Activated T-helper 1 cell treated with anti-CD3 and anti-CD28 coated beads, Interleukin-2, amount 50 U/mL, for 16 hours (primary cell): Measurements from ENCODE around the gene OSBPL3.
"Not testable (repeated sequence)": the region's sequence is repeated elsewhere in the genome, so short reads cannot be mapped to it uniquely, and the experiment has no call there.

Experiments used
- DNase-seq, 2 donors: peaks; one replicate each; pipeline ENCODE4 v3.0.0-alpha.2; 2020; ENCODE audit warnings: low read depth in 1 of 2, low spot score in 1 of 2

Gene OSBPL3

DNA sequence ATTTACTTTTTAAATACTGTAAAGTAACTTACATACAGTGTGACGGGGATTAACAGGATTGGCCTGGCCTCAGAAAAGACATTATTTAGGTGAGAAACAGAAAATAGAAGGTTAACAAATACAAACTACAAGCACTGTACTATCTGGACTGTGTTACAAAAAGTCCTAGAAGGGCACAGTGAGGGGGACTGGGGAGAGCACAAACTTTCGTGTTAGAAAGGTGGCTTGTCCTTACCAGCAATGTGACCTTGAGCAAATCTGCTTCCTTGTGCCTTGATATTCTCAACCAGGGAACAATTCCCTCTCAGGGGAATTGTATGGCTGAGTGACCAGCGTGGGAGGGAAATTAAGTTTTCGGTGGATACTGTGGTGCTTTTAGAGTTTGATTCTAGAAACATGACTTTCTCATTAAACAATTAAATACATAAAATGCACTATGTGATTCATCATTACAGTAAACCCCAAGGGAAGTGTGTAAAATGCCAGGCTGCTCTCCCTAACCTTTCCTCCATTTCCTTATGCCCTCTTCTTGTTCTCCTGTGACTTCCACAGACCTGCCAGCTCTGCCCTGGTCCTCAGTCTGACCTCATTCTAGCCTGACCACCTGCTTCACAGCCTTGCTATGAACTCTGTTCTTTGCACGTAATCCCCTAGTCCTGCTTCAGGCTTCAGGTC is 57.7 kb downstream of the OSBPL3 start:
- no peak for DNase-seq

DNA sequence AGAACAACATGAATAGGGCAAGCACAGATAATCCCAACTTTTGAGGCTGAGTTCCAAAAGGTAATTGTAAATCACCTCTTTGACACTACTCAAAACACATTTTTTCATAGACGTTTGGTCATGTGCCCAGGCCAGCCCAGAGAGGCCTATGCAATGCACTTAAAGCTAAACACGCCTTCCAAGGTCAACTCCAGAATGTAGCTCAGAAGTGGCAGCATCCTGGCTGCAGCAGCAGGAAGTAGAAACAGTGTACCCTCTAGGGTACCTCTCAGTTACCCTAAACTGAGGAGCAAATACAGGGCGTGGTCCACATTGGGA is 58.7 kb downstream of the OSBPL3 start:
- DNase-seq, result no peak

DNA sequence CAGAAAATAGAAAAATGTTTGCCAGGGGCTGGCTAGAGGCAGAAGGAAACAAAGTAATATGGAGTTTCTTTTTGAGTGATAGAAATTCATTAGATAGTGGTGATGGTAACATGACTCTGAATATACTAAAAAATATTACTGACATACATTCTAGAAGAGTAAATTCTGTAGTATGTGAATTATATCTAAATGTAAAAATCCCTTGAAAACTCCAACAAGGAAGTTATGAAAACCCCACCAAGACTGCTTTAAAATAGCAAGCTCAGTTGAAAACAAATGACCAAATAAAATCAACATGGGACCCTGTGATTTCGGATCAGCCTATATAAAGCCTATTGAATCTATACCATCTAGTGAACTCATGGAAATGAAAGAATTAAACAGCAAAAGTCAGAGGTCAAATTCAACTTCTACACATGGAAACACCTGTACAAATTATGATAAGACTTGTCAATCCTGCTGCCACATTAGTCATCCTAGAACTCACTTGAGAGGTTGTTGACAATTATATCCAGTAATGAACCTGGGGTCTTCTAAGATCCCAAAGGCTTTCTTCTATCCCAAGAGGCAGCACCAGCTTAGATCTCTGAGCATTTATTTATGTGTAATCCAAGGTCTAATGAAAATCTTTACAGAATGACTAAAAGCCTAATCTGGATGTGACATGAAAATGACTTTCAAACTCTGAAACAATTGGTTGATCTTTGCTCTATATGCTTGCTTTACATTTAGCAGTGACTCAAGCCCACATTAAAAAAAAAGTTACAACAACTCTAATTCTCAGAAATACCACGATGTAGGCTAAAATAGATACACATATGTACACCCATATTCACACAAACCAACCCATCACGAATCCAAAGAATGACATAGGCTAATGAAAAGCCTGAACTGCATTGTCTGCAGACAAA is 59.3 kb downstream of the OSBPL3 start:
- no peak for DNase-seq

DNA sequence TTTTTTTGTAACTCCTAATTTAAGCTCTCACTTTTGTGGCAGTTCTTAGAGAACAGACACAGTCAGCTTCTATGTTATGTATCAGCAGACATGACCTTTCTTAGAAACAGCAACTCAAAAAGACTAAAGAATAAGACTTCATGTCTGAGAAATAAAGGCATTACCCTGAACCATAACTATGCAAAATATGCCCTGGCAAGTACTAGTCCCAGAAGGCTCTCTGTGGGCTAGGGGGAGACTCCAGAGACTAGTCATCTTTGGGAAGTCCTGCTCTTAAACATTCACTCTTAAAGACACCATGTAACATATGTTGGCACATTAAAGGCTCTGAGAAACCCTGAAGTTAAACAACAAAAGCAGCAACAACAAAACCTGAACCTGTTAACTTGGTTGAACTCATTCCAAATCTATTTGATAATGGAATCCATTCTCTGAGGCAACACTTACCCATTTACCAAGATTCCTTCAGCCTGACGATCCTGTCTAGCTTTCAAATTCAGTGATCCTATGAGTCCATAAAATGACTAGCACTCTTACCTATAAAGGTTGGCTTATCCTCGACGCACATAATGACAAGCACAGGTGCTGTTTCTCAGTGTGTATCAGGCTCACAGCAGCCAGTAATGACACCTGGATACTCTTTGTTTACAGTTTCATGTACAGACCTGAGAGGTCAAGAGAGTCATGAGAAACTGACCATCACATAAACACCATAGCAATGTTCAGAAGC is 62.3 kb downstream of the OSBPL3 start:
- no peak for DNase-seq

DNA sequence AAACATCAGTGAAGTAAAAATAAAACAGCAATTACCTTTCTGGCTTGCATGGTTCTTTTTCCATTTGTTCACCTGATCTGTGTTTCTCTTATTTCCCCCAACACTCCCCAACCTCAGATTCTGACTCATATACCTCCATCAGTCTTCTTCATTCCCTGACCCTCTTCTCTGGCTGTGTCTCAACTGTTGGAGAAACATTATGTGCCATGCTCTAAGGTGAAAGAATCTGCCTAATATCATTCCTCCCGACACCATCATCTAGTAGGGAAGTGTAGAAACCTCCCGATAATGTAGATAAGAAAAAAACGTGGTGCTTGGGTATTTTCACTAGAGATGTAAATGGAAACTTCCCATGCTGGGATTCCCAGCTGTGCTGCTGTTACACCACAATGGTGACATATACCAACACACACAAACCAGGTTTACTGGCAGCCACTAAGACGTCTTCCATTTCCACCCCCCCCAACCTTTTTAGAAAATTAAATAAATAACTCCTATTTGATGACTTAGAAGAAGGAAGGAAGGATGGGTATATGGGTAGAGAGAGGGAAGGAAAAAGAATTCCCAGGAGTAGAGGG is 63.4 kb downstream of the OSBPL3 start:
- DNase-seq, result no peak

DNA sequence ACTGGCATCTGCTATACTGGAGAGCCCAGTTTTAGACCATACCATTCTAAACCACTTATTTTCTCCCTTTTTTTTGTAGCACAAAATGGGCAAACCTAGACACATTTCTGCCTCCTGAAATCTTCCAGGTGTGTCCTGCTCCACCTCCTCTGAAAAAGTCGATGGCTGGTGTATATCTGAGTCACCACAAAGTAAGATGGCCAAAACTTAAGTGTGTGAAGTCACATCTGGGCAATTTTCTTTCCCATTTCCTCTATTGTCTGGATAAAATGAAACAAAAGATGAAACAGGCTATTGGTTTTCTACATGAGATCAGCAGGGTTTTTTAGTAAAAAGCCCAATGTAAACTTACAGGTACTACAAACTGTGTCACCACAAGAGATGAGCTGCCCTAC is 65.5 kb downstream of the OSBPL3 start:
- DNase-seq, result no peak

DNA sequence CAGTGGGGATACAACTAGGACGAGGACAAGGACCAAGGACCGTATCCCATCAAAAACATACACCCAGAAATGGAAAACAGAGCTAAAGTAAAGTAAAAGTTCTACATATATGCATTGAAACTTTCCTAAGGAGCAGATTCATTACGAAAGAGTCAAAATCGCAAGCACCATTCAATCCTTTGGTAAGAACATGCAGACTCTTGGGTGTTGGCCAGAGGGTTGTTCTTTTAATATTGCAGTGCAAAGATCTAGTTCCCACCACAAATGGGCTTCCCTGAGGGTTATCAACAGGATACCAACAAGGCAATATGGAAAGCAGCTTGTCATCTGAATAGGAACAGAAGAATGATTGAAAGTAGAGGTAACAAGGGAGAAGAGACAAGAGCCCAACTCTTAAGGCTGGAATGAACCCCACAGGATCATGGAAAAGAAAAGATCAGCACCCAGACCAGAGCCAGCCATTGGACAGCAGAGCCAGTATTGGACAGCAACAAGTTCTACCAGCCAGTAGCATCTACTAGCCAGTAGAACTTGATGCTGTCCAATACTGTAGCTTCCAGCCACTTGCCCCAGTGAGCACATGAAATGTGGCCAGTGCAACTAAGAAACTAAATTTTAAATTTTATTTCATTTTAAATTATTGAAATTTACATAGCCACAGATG is 66.0 kb downstream of the OSBPL3 start:
- no peak for DNase-seq

DNA sequence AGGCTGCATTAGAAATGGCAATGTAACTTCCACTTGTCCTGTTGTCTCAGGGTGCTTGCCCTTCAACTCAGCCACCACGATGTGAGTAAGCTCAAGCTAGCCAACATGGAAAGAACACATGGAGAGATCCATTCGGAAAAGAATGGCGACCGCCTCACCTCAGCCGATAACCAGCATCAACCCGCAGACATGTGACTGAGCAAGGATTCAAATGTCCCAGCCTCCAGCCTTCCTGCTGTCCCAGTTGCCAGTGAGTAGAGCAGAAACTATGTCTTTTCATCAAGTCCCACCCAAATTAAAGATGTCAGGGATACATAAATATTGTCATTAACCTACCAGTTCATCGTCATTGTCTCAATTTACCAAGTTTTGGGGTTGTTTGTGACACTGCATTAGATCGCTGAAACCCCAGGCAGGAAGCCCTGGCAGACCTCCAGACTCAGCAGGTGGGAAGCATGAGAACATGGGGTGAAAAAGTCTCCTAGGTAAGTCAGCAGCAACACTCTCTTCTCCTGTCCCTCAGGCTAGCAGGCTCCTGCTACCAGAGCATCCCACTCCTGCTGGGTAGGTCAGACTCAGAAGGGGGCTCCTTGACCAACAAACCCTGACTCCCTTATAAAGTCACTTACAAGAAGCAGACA is 67.0 kb downstream of the OSBPL3 start:
- no peak for DNase-seq

DNA sequence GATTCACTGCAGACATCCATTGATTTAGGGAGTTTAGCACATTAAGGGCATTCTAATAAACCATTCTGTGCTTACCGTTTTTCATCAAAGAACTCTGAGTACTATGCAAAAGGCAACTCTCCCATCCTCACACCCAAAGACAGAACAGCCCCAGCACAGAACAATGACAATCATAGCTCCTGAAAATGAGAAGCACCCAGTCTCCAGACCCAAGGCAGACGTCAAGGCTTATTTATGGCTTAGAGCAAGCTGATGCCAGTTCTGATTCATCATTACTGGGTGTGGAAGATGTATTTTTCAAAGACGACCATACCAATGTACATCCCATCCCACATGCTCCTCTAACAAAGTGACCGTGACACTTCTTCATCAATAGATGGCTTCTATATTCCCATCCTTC is 67.6 kb downstream of the OSBPL3 start:
- DNase-seq, result no peak

DNA sequence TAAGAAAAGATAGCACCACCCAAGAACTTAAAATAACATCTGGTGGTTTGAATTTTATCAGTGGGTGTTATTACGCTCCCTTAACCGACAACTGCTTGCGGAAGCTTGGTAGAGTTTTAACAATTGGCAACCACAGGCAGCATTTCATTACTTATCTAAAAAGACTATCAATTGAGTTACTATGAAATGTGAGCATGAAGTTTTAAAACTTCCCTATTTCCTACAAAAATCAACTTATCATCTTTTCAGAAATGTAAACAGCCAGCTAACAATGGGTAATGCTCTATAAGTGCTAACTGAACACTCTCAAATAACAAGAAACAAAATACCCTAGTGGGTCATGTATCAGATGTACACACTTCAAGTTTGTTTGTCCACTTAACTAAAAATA is 68.8 kb downstream of the OSBPL3 start:
- no peak for DNase-seq

DNA sequence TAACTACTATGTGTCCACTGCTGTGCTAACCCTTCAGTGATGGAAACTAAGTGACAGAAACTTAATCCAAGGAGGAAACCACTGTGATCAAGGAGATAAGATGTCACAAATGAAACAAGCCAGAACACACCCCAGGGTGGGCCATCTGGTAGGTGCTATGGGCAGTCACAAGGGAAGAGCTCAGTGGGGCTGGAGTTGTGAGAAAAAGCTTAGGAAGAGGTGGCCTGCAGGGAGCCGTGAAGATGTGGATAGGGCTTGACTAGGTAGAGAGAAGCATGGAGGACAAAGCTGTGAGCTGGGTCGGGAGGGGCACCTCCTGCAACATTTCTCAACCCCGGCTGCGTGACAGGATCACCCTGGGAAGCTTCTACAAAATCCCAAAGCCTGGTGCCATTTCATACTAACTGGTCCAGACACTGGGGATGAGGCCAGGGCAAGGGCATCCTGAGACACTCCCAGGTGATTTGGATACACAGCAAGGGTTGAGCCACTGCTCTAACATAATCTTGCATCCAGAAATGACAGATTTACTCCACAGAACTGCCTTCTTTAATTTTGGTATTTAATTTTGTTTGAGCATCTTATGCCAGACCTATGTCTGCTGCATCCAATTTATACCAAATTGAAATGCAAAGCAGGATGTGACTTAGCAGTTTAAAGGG is 69.3 kb downstream of the OSBPL3 start:
- no peak for DNase-seq

DNA sequence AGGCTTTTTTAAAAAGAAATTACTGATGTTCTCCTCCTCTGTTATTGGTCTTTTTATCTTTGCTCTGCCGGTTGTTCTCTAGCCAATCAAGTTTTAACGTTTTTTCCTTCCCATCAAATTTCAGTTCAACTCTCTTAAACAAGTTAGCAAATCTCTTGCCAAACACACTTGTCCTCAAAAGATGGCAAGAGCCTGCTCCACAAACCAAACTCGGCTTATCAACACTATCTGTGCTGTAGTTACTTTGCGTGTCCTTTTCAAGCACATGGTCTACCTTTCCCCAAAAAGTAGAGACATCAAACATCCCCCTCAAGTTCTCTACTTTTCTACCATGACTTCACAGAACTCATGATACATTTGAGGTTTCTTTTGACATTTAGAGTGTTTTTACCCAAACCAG is 71.3 kb downstream of the OSBPL3 start:
- DNase-seq, result no peak

DNA sequence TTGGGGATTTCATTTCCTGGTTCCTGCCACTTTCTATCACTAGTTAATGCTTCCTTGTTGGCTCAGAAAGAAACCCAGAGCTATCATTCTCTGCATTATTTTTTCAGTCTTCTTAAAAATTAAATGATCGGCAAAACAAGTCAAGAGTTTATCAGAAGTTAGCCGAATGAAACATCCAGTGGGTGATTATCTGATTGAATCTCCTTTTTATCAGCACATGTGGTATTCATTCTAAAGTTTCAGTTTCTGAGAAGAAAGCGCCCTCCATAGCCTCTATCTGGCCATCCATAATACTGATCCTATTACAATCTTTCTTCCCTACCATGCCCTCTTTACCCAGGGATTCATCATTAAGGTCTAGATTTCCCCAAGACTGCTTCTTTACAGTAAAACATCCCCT is 71.8 kb downstream of the OSBPL3 start:
- DNase-seq, result no peak

DNA sequence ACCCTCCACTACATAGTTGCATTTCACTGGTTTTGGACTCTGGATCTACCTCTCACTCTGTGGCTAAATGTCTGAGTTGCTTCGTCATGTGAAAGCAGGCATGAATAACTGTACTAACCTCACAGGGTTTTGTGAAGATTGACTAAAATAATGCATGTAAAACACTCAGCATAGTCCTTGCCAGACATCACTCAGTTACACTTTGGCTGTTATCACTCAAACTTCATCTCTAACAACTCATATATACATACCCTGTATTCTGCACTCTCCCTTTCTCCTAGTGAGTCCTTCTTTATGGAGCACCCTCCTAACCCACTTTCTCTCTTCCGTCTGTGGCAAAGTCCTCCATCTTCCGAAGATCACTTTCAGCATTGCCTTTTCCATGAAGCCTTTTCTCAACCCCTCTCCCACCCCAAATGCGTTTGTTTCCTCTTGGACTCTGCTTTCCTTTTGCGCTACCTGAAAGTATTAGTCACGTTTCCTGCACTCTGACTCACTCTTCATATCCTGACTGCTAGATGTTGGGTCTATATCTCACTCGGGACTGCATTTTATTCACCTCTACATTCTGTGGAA is 72.6 kb downstream of the OSBPL3 start:
- DNase-seq, result no peak

DNA sequence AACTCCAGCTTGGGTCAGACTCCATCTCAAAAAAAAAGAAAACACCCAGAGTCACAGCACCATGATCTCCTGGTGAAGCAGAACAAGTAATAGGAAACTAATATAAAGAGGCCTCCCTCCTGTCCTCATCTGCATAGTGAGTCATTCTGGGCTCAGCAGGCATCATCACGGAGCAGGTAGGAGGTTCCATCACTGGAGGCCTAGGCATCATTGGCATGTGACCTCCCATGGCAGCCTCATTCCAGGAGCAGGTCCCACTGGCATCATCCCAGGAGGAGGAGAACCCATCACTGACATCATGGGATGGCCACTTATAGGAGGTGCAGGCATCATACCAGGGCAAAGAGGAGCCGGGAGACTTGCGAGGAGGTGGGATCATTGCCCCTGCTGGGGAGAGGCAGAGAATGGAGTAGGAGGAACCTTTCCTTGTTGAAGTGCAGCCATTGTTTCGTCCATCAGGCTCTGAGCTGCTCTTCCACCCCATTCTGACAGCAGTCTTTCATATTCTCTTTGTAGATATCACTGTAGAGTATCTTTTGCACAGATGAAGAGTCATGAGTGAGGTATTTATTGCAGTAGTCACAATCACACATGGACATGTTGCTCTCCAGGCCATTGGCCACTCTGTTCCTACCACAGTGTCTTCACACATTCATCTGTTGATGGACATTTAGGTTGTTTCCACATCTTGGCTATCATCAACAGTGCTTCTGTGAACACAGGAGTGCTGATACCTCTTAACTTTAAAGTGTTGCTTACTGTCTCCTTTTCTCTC is 73.8 kb downstream of the OSBPL3 start:
- DNase-seq, result no peak

DNA sequence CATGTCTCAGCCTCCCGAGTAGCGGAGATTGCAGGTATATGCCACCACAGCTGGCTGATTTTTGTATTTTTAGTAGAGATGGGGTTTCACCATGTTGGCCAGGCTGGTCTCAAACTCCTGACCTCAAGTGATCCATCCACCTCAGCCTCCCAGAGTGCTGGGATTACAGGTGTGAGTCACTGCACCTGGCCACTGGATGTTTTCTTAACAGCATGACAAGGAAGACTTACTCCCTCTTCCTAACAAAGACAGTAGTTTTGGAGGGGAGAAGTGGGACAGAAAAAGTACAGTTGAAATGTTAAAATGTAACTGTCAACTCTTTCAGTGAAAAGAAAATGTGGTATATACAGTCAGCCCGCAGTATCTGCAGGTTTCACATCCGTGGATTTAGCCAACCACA is 76.0 kb downstream of the OSBPL3 start:
- DNase-seq, result not testable (repeated sequence)

DNA sequence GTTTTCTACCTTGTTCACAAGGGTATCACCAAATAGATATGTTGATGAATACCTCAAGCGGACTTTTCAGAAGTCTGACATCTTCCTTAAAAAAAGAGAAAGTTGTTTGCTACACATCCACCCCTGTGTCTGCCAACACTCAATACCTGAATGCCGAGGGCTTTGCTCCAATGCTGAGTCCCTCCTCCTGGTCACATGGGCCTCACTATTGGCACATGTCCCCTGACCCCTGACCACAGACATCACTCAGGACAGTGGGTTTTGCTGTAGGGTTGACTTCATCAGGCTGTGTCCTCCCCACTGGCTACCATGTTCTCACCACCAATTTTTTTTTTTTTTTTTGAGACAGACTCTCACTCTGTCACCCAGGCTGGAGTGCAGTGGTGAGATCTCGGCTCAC is 76.4 kb downstream of the OSBPL3 start:
- DNase-seq, result no peak

DNA sequence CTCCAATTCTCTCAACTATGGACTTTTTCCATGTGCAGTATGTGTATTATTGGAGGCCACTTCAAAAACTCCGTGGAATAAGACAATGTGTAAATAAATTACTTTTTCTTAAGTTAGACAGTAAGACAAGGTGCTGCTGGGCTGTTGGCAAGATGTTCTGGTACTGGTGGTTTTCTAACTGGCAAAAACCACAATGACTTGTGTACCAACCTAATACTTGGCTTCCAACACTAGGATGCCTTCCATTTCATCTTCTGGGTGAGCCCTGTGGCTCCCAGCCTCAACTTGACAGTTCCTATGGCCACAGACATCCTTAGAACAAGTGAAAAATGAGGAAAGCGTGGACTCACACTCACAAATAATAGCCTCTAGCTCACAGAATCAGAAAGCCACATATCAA is 77.0 kb downstream of the OSBPL3 start:
- DNase-seq, result no peak

DNA sequence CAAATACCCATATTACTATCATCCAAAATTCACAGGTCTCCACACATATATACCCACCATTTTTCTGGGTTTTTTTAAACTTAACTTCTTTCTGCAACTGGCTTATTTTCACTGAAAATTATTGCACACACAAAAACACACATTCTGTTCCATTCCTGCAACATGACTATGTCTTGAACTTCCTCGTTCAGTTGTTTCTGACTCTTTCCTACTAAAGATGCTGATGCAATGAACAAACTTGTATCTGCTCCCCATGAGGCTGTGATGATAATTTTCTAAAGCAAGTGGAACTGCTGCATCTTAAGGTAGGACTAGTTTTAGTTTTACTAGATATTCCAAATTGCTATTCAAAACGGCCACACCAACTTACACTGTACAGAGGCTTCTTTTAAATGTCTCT is 77.7 kb downstream of the OSBPL3 start:
- DNase-seq, result no peak
